K562 (cell line): Measurements from ENCODE around the gene SPATA3. TPM values are rescaled to one million over a fixed set of nuclear protein-coding genes. Genes with fewer than 3 reads are reported as not detected.

Experiments
- ATAC-seq: fragments of 200-7000 bp; cut with Tn5 transposase; 3 replicates; pipeline ENCODE4 v1.9.1; 2020; ENCODE audit warnings: moderate library complexity
- BruUV-seq: library from RNA; stranded (reverse); fragments of 400-500 nt; replicated peaks from 2 replicates; lab custom pipeline; 2021; lab: Mats Ljungman, UMichigan
- CTCF ChIA-PET: fragments of 300-600 bp; formaldehyde crosslinking; extraction: SDS; loops from one replicate; lab custom pipeline; 2021; ENCODE audit warnings: low intra/inter-chr PET ratio; lab: Yijun Ruan, JAX
- POLR2A ChIA-PET: fragments of 300-600, 350-650 bp; sonication (Branson Sonifier 250); formaldehyde crosslinking; extraction: SDS; loops from one replicate; lab custom pipeline; 2021; ENCODE audit warnings: antibody characterized with exemption, inconsistent platforms; lab: Yijun Ruan, JAX
- DNase-seq, 4 experiments: peaks; one replicate each; pipeline versions ENCODE4 v3.0.0 to v3.0.0-alpha.2; 2011 to 2018; ENCODE audit warnings: low spot score in 3 of 4, mixed read lengths in 3 of 4; ENCODE audit errors: extremely low read depth in 1 of 4
- FAIRE-seq: peaks from 2 replicates; lab custom pipeline; 2011; peaks lifted over from hg19 to GRCh38; lab: Jason Lieb, UNC
- H2AFZ ChIP-seq: 2 replicates; pipeline ENCODE4 v1.6.0; 2011; ENCODE audit warnings: low read depth, low read length, control low read depth, inconsistent platforms
- H3K27ac ChIP-seq: fragments of 200-600 bp; 3 replicates; pipeline ENCODE4 v1.8.0; 2011; ENCODE audit warnings: low read depth, mild to moderate bottlenecking, control low read depth, inconsistent platforms, low read length, moderate library complexity, mixed read lengths; ENCODE audit errors: extremely low read depth
- H3K27me3 ChIP-seq, 2 experiments: fragments of 300-600 bp in 1 of 2; 2 replicates in 1 of 2; 3 replicates in 1 of 2; pipeline versions ENCODE4 v1.6.0 to v1.8.0; 2011; ENCODE audit warnings: inconsistent platforms in 2 of 2, low read length in 2 of 2, mild to moderate bottlenecking in 1 of 2, mixed read lengths in 1 of 2, moderate library complexity in 1 of 2; ENCODE audit not compliant: control insufficient read depth in 2 of 2, insufficient read depth in 2 of 2
- H3K36me3 ChIP-seq: fragments of 300-600 bp; 3 replicates; pipeline ENCODE4 v1.8.0; 2011; ENCODE audit warnings: mild to moderate bottlenecking, low read length, inconsistent platforms; ENCODE audit not compliant: control insufficient read depth, insufficient read depth
- H3K4me1 ChIP-seq, 2 experiments: fragments of 200-600 bp in 1 of 2; replicated peaks in 1 of 2; 2 replicates in 1 of 2; 3 replicates in 1 of 2; pipeline versions ENCODE4 v1.5.1 to v1.8.0; 2011; ENCODE audit warnings: inconsistent platforms in 2 of 2, low read length in 2 of 2, mild to moderate bottlenecking in 1 of 2, mixed read lengths in 1 of 2, moderate library complexity in 1 of 2; ENCODE audit not compliant: control insufficient read depth in 2 of 2, insufficient read depth in 2 of 2
- H3K4me2 ChIP-seq: 2 replicates; pipeline ENCODE4 v1.6.1; 2011; ENCODE audit warnings: low read length, control low read depth, inconsistent platforms, mixed read lengths; ENCODE audit not compliant: insufficient read depth
- H3K4me3 ChIP-seq: fragments of 200-600 bp; sonication (generic), shearing (Covaris generic); 2 replicates; pipeline ENCODE4 v1.5.1; 2016; ENCODE audit warnings: control low read depth, inconsistent platforms
- H3K79me2 ChIP-seq: fragments of 200-600 bp; 3 replicates; pipeline ENCODE4 v1.8.0; 2011; ENCODE audit warnings: low read length, inconsistent platforms; ENCODE audit not compliant: control insufficient read depth, insufficient read depth
- H3K9ac ChIP-seq, 2 experiments: 2 replicates each; pipeline versions ENCODE4 v1.6.0 to v1.6.1; 2011; ENCODE audit warnings: low read depth in 2 of 2, low read length in 2 of 2, control low read depth in 1 of 2, inconsistent platforms in 1 of 2, mild to moderate bottlenecking in 1 of 2, mixed read lengths in 1 of 2; ENCODE audit not compliant: insufficient read depth in 1 of 2
- H3K9me1 ChIP-seq: one replicate; pipeline ENCODE4 v1.6.0; 2011; ENCODE audit warnings: inconsistent platforms, mild to moderate bottlenecking, low read length, moderate library complexity; ENCODE audit not compliant: control insufficient read depth, insufficient read depth
- H3K9me3 ChIP-seq: replicated peaks from 2 replicates; pipeline ENCODE4 v1.5.1; 2011; ENCODE audit warnings: low read depth, low read length, inconsistent platforms; ENCODE audit not compliant: control insufficient read depth, insufficient read depth
- H4K20me1 ChIP-seq: replicated peaks from 2 replicates; pipeline ENCODE4 v1.6.1; 2011; ENCODE audit warnings: low read length, inconsistent platforms, mixed read lengths; ENCODE audit not compliant: control insufficient read depth, insufficient read depth
- CAMTA2 ChIP-seq: fragments of 250-450 bp; sonication (Bioruptor Pico); conservative IDR thresholded peaks from 2 replicates; pipeline ENCODE4 v1.5.1; 2022
- HDAC8 ChIP-seq: fragments of 450-650 bp; IDR thresholded peaks from 2 replicates; pipeline ENCODE4 v1.6.1; 2016; ENCODE audit warnings: mild to moderate bottlenecking, missing genetic modification characterization, moderate library complexity, missing compliant biosample characterization
- L3MBTL2 ChIP-seq: fragments of 450-650 bp; IDR thresholded peaks from 2 replicates; pipeline ENCODE4 v1.6.1; 2016; ENCODE audit warnings: mild to moderate bottlenecking, moderate library complexity
- MCM5 ChIP-seq: fragments of 450-650 bp; IDR thresholded peaks from 2 replicates; pipeline ENCODE4 v1.6.1; 2016; ENCODE audit warnings: low read depth
- PHF8 ChIP-seq: fragments of 200-600 bp; sonication (generic); IDR thresholded peaks from 2 replicates; pipeline ENCODE4 v1.6.1; 2012; ENCODE audit warnings: mixed run types, mild to moderate bottlenecking, inconsistent platforms, low read length, moderate library complexity, borderline replicate concordance
- PRMT5 ChIP-seq: sonication (generic); formaldehyde crosslinking; IDR thresholded peaks from 2 replicates; pipeline ENCODE4 v1.5.0; 2020; ENCODE audit warnings: missing genetic modification reagents
- SAP30 ChIP-seq: fragments of 200-600 bp; sonication (generic); IDR thresholded peaks from 2 replicates; pipeline ENCODE4 v1.6.1; 2012; ENCODE audit warnings: borderline replicate concordance, low read depth, mild to moderate bottlenecking, moderate library complexity, low read length, control low read depth, inconsistent platforms; ENCODE audit not compliant: insufficient read depth, poor library complexity, severe bottlenecking
- ZBTB7A ChIP-seq: IDR thresholded peaks from 2 replicates; pipeline ENCODE4 v1.6.1; 2011; ENCODE audit warnings: low read depth, mild to moderate bottlenecking, low read length, moderate library complexity, borderline replicate concordance; ENCODE audit not compliant: control insufficient read depth
- ZFP1 ChIP-seq: fragments of 450-650 bp; formaldehyde crosslinking; IDR thresholded peaks from 2 replicates; pipeline ENCODE4 v1.4.0; 2020; ENCODE audit warnings: mild to moderate bottlenecking, mixed read lengths
- WGBS: fragments of 100-300 bp; shearing (Covaris generic); methylation state at CpG from one replicate; pipeline ENCODE4 v1.1.6; 2016; ENCODE audit warnings: low coverage, mixed read lengths; ENCODE audit not compliant: insufficient coverage; ENCODE audit errors: missing lambda C conversion rate; 5-methylcytosine and 5-hydroxymethylcytosine counted together
- in situ Hi-C: fragments of 300-500 bp; cut with MboI; formaldehyde crosslinking; loops from 4 replicates; pipeline ENCODE4 v1.15.0; 2018; ENCODE audit warnings: inconsistent platforms, mixed read lengths
- intact Hi-C: fragments of 100-400 bp; cut with micrococcal nuclease; formaldehyde crosslinking; loops from 2 replicates; pipeline ENCODE4 v1.14.2; 2022
- polyA plus RNA-seq, 8 experiments: library from polyadenylated mRNA; depleted of rRNA in 4 of 8; stranded (reverse) in 5 of 8; unstranded in 3 of 8; fragments of >200 nt; fragmentation: Nextera tagmentation in 2 of 8; fragmentation: Illumina TruSeq in 1 of 8; extraction: Ambion mirVana in 2 of 8; extraction: Trizol in 1 of 8; gene quantifications; 2 replicates each; pipeline versions ENCODE4 v1.2.1 to v1.2.3, GENCODE V29; 2011 to 2014; ENCODE audit warnings: inconsistent platforms in 1 of 8, missing spikeins in 1 of 8
- total RNA-seq, 7 experiments: library from RNA; depleted of rRNA in 6 of 7; stranded (reverse); fragments of >200 nt in 6 of 7; fragmentation: Illumina TruSeq in 2 of 7; extraction: Trizol in 2 of 7; gene quantifications; 2 replicates each; pipeline versions ENCODE4 v1.2.1 to v1.2.3, GENCODE V29; 2011 to 2021; ENCODE audit warnings: low replicate concordance in 1 of 7
- TF ChIP-seq, protein P1 (sequence below): sonication (generic); formaldehyde crosslinking; IDR thresholded peaks from 2 replicates; pipeline ENCODE4 v1.8.1; 2023; ENCODE audit warnings: mild to moderate bottlenecking, missing genetic modification reagents
- TF ChIP-seq, protein P2 (sequence below): fragments of 250-450 bp; sonication (Bioruptor Pico); IDR thresholded peaks from 2 replicates; pipeline ENCODE4 v1.4.0; 2020; ENCODE audit warnings: mild to moderate bottlenecking
- TF ChIP-seq, protein P3 (sequence below): sonication (generic); formaldehyde crosslinking; IDR thresholded peaks from 2 replicates; pipeline ENCODE4 v1.8.1; 2023; ENCODE audit warnings: mild to moderate bottlenecking, missing genetic modification reagents
- TF ChIP-seq, protein P4 (sequence below): fragments of 450-650 bp; IDR thresholded peaks from 2 replicates; pipeline ENCODE4 v1.6.1; 2016; ENCODE audit warnings: missing biosample characterization, missing genetic modification characterization

SPATA3 gene
- total and polyA plus RNA-seq, 9 of the 15 experiments (the other 6 are each of a cell fraction or from before 2014, with no cell fraction given): not detected

DNA sequence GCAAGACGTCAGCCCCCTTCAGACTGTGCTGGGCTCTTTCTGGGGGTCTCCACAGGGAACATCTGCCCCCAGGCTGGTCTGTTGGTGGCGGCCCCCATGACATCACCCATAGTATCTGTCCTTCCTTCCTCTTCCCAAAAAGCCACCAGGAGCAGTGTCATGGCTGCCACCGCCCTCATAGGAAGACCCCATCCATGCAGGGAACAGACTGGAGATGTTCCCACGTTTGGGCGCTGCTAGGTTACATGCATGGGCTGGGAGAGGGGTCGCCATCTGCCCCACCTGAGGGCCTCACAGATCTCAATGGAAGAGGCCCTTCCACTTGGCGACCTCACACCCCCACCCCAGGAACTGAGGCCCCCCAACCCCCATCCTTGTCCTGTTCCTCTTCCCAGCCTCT is 5.1 kb downstream of the SPATA3 start:
- intact Hi-C loops (no loop called here), in situ Hi-C loops (no loop called here)
- ChIA-PET CTCF (no interaction called here), POLR2A (no interaction called here)
- FAIRE-seq (no peak), ATAC-seq (no peak), DNase-seq (no peak)
- Histone ChIP-seq H3K36me3 (no peaks in the 10 kb centered on the region), H2AFZ (no peak overlapping the region), H3K4me1 (no peaks in the 10 kb centered on the region), H3K27me3 (peaks cover 7 to 36% of the 10 kb centered on the region in 2 experiments; a peak in 3 of 5 replicates), H3K27ac (no peak overlapping the region), H4K20me1 (no peaks in the 10 kb centered on the region), H3K9me1 (no peaks in the 10 kb centered on the region), H3K9ac (no peak overlapping the region), H3K79me2 (no peaks in the 10 kb centered on the region), H3K9me3 (no peaks in the 10 kb centered on the region), H3K4me3 (no peak overlapping the region), H3K4me2 (no peak overlapping the region)
- WGBS: 0% methylated on average over 1 of the region's 7 CpGs
- no TSS peak for BruUV-seq
- TF ChIP-seq L3MBTL2 (no peak), ZFP1 (CRISPR knock-in tag) (no peak), MCM5 (no peak), HDAC8 (no peak), PRMT5 (CRISPR knock-in tag) (no peak), SAP30 (no peak), PHF8 (no peak), ZBTB7A (no peak), CAMTA2 (no peak)
- TF ChIP-seq, protein P1, sequence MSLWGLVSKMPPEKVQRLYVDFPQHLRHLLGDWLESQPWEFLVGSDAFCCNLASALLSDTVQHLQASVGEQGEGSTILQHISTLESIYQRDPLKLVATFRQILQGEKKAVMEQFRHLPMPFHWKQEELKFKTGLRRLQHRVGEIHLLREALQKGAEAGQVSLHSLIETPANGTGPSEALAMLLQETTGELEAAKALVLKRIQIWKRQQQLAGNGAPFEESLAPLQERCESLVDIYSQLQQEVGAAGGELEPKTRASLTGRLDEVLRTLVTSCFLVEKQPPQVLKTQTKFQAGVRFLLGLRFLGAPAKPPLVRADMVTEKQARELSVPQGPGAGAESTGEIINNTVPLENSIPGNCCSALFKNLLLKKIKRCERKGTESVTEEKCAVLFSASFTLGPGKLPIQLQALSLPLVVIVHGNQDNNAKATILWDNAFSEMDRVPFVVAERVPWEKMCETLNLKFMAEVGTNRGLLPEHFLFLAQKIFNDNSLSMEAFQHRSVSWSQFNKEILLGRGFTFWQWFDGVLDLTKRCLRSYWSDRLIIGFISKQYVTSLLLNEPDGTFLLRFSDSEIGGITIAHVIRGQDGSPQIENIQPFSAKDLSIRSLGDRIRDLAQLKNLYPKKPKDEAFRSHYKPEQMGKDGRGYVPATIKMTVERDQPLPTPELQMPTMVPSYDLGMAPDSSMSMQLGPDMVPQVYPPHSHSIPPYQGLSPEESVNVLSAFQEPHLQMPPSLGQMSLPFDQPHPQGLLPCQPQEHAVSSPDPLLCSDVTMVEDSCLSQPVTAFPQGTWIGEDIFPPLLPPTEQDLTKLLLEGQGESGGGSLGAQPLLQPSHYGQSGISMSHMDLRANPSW: no peak
- TF ChIP-seq, protein P2, sequence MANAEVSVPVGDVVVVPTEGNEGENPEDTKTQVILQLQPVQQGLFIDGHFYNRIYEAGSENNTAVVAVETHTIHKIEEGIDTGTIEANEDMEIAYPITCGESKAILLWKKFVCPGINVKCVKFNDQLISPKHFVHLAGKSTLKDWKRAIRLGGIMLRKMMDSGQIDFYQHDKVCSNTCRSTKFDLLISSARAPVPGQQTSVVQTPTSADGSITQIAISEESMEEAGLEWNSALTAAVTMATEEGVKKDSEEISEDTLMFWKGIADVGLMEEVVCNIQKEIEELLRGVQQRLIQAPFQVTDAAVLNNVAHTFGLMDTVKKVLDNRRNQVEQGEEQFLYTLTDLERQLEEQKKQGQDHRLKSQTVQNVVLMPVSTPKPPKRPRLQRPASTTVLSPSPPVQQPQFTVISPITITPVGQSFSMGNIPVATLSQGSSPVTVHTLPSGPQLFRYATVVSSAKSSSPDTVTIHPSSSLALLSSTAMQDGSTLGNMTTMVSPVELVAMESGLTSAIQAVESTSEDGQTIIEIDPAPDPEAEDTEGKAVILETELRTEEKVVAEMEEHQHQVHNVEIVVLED (CRISPR knock-in tag): no peak
- TF ChIP-seq, protein P3, sequence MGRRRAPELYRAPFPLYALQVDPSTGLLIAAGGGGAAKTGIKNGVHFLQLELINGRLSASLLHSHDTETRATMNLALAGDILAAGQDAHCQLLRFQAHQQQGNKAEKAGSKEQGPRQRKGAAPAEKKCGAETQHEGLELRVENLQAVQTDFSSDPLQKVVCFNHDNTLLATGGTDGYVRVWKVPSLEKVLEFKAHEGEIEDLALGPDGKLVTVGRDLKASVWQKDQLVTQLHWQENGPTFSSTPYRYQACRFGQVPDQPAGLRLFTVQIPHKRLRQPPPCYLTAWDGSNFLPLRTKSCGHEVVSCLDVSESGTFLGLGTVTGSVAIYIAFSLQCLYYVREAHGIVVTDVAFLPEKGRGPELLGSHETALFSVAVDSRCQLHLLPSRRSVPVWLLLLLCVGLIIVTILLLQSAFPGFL (CRISPR knock-in tag): no peak
- TF ChIP-seq, protein P4, sequence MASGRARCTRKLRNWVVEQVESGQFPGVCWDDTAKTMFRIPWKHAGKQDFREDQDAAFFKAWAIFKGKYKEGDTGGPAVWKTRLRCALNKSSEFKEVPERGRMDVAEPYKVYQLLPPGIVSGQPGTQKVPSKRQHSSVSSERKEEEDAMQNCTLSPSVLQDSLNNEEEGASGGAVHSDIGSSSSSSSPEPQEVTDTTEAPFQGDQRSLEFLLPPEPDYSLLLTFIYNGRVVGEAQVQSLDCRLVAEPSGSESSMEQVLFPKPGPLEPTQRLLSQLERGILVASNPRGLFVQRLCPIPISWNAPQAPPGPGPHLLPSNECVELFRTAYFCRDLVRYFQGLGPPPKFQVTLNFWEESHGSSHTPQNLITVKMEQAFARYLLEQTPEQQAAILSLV (tag): no peak
